HepG2 (cell line): ENCODE data around the gene OVOL2. TPM values are rescaled to one million over a fixed set of nuclear protein-coding genes. Genes with fewer than 3 reads are reported as not detected.

Experiments
- ARNT ChIP-seq: fragments of 450-650 bp; IDR thresholded peaks from 2 replicates; pipeline ENCODE4 v1.6.1; 2017
- HNRNPH1 ChIP-seq: fragments of 200-400 bp; formaldehyde crosslinking; optimal IDR thresholded peaks from 2 replicates; pipeline ENCODE3; 2017; ENCODE audit warnings: mild to moderate bottlenecking, low read depth, low read length
- IRF2 ChIP-seq: IDR thresholded peaks from 2 replicates; pipeline ENCODE4 v1.6.1; 2018; ENCODE audit warnings: missing genetic modification reagents, missing compliant biosample characterization
- MBD4 ChIP-seq: IDR thresholded peaks from 2 replicates; pipeline ENCODE4 v1.6.1; 2012; ENCODE audit warnings: low read length, inconsistent platforms, borderline replicate concordance
- REL ChIP-seq: sonication (generic); formaldehyde crosslinking; conservative IDR thresholded peaks from 2 replicates; pipeline ENCODE4 v1.8.0; 2022; ENCODE audit warnings: mild to moderate bottlenecking, missing genetic modification reagents, moderate library complexity
- TAF1 ChIP-seq: sonication (generic); formaldehyde crosslinking; IDR thresholded peaks from 2 replicates; pipeline ENCODE4 v1.4.0; 2020; ENCODE audit warnings: missing genetic modification reagents
- TARDBP ChIP-seq: sonication (generic); formaldehyde crosslinking; IDR thresholded peaks from 2 replicates; pipeline ENCODE4 v1.8.0; 2022; ENCODE audit warnings: mild to moderate bottlenecking, missing genetic modification reagents
- U2AF2 ChIP-seq: fragments of 200-400 bp; formaldehyde crosslinking; IDR thresholded peaks from 2 replicates; pipeline ENCODE4 v1.6.1; 2017; ENCODE audit warnings: low read depth, mild to moderate bottlenecking, low read length
- ZNF138 ChIP-seq: sonication (generic); formaldehyde crosslinking; IDR thresholded peaks from 2 replicates; pipeline ENCODE4 v1.5.0; 2020; ENCODE audit warnings: mild to moderate bottlenecking, low read depth, missing genetic modification reagents
- ZNF225 ChIP-seq: sonication (generic); formaldehyde crosslinking; IDR thresholded peaks from 2 replicates; pipeline ENCODE4 v1.4.0; 2020; ENCODE audit warnings: mild to moderate bottlenecking, missing genetic modification reagents
- ZNF292 ChIP-seq: sonication (generic); formaldehyde crosslinking; IDR thresholded peaks from 2 replicates; pipeline ENCODE4 v1.8.1; 2022; ENCODE audit warnings: mild to moderate bottlenecking, low read depth, missing genetic modification reagents, borderline replicate concordance
- ZNF451 ChIP-seq: sonication (generic); formaldehyde crosslinking; IDR thresholded peaks from 2 replicates; pipeline ENCODE4 v1.5.0; 2020; ENCODE audit warnings: mild to moderate bottlenecking, missing genetic modification reagents
- ZNF552 ChIP-seq: sonication (generic); formaldehyde crosslinking; IDR thresholded peaks from 2 replicates; pipeline ENCODE4 v1.9.0; 2022; ENCODE audit warnings: missing genetic modification reagents, mild to moderate bottlenecking, borderline replicate concordance
- ZNF883 ChIP-seq: sonication (generic); formaldehyde crosslinking; IDR thresholded peaks from 2 replicates; pipeline ENCODE4 v1.5.1; 2020; ENCODE audit warnings: mild to moderate bottlenecking, missing genetic modification reagents; ENCODE audit errors: not compliant biosample characterization
- polyA plus RNA-seq, 8 experiments: library from polyadenylated mRNA; depleted of rRNA in 3 of 8; stranded (reverse) in 7 of 8; unstranded in 1 of 8; fragments of >200 nt; fragmentation: Illumina TruSeq in 4 of 8; extraction: Trizol in 4 of 8; gene quantifications; 2 replicates each; pipeline versions ENCODE4 v1.2.1 to v1.2.3, GENCODE V29; 2011 to 2016; ENCODE audit warnings: low read depth in 4 of 8, missing spikeins in 1 of 8, mixed read lengths in 1 of 8; ENCODE audit not compliant: insufficient read depth in 1 of 8
- total RNA-seq, 5 experiments: library from RNA; depleted of rRNA; stranded (reverse); fragments of >200 nt; fragmentation: Illumina TruSeq; extraction: Trizol; gene quantifications; 2 replicates each; pipeline ENCODE4 v1.2.3, GENCODE V29; 2016; ENCODE audit warnings: low read depth in 1 of 5
- TF ChIP-seq, protein P1 (sequence below): sonication (generic); formaldehyde crosslinking; IDR thresholded peaks from 2 replicates; pipeline ENCODE4 v1.4.0; 2020; ENCODE audit warnings: missing genetic modification reagents
- TF ChIP-seq, protein P2 (sequence below): sonication (generic); formaldehyde crosslinking; IDR thresholded peaks from 2 replicates; pipeline ENCODE4 v1.5.0; 2020; ENCODE audit warnings: mild to moderate bottlenecking, missing genetic modification reagents

Gene OVOL2
- total and polyA plus RNA-seq, 2 of the 13 experiments (the other 11 are each of a cell fraction or from before 2014, with no cell fraction given): 0.20 to 0.31 TPM

DNA sequence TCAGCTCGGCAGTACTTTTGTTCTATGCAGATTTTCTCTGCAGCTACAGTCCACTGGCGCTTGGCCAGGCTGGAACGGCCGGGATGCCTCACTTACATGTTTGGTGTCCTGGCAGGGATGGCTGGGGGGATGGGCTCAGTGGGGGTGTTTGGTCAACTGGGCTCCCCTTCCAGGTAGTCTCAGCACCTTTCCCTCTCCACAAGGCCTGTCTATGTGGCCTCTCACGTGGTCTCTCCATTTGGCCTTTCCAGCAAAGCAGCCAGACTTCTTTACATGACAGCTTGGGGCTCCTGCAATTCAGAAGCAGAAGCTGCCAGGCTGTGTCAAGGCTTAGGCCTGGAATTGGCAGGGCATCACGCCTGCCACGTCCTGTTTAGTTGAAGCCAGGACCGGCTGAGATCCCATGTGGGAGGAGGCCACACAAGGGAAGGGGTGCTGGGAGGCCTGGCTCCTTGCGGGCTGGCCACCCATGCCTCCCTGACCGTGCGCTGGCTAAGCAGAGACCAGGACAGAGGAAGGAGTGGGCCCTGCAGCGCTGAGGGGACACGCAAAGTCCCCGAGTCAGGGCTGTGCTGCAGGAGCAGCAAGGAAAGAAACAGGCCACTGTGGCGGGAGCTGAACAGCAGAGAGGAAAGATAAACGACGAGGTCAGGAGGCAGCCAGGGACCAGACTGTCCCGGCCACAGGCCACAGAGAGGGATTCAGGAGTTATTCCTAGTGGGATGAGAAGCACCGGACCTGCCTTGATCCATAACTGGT, 50.0 kb downstream of the OVOL2 start (continued):
- TF ChIP-seq, protein P1, sequence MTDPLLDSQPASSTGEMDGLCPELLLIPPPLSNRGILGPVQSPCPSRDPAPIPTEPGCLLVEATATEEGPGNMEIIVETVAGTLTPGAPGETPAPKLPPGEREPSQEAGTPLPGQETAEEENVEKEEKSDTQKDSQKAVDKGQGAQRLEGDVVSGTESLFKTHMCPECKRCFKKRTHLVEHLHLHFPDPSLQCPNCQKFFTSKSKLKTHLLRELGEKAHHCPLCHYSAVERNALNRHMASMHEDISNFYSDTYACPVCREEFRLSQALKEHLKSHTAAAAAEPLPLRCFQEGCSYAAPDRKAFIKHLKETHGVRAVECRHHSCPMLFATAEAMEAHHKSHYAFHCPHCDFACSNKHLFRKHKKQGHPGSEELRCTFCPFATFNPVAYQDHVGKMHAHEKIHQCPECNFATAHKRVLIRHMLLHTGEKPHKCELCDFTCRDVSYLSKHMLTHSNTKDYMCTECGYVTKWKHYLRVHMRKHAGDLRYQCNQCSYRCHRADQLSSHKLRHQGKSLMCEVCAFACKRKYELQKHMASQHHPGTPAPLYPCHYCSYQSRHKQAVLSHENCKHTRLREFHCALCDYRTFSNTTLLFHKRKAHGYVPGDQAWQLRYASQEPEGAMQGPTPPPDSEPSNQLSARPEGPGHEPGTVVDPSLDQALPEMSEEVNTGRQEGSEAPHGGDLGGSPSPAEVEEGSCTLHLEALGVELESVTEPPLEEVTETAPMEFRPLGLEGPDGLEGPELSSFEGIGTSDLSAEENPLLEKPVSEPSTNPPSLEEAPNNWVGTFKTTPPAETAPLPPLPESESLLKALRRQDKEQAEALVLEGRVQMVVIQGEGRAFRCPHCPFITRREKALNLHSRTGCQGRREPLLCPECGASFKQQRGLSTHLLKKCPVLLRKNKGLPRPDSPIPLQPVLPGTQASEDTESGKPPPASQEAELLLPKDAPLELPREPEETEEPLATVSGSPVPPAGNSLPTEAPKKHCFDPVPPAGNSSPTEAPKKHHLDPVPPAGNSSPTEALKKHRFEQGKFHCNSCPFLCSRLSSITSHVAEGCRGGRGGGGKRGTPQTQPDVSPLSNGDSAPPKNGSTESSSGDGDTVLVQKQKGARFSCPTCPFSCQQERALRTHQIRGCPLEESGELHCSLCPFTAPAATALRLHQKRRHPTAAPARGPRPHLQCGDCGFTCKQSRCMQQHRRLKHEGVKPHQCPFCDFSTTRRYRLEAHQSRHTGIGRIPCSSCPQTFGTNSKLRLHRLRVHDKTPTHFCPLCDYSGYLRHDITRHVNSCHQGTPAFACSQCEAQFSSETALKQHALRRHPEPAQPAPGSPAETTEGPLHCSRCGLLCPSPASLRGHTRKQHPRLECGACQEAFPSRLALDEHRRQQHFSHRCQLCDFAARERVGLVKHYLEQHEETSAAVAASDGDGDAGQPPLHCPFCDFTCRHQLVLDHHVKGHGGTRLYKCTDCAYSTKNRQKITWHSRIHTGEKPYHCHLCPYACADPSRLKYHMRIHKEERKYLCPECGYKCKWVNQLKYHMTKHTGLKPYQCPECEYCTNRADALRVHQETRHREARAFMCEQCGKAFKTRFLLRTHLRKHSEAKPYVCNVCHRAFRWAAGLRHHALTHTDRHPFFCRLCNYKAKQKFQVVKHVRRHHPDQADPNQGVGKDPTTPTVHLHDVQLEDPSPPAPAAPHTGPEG (CRISPR knock-in tag): no peak
- TF ChIP-seq TARDBP (CRISPR knock-in tag) (peak; percentile 50; the same call in 1 of the 2 replicates), ZNF292 (CRISPR knock-in tag) (peak; percentile 54; the same call in 1 of the 2 replicates), ZNF451 (peak; percentile 44; the same call in 1 of the 2 replicates), ARNT (no peak), U2AF2 (no peak), TAF1 (0 out of 2 replicates have a peak, but pooled peaks have one; percentile 11), HNRNPH1 (peak; percentile 15), MBD4 (no peak), REL (CRISPR knock-in tag) (no peak), IRF2 (CRISPR knock-in tag) (no peak), ZNF225 (peak; percentile 53; the same call in 1 of the 2 replicates), ZNF883 (CRISPR knock-in tag) (peak; percentile 23), ZNF138 (CRISPR knock-in tag) (no peak), ZNF552 (CRISPR knock-in tag) (peak; percentile 39; the same call in 1 of the 2 replicates)
- TF ChIP-seq, protein P2, sequence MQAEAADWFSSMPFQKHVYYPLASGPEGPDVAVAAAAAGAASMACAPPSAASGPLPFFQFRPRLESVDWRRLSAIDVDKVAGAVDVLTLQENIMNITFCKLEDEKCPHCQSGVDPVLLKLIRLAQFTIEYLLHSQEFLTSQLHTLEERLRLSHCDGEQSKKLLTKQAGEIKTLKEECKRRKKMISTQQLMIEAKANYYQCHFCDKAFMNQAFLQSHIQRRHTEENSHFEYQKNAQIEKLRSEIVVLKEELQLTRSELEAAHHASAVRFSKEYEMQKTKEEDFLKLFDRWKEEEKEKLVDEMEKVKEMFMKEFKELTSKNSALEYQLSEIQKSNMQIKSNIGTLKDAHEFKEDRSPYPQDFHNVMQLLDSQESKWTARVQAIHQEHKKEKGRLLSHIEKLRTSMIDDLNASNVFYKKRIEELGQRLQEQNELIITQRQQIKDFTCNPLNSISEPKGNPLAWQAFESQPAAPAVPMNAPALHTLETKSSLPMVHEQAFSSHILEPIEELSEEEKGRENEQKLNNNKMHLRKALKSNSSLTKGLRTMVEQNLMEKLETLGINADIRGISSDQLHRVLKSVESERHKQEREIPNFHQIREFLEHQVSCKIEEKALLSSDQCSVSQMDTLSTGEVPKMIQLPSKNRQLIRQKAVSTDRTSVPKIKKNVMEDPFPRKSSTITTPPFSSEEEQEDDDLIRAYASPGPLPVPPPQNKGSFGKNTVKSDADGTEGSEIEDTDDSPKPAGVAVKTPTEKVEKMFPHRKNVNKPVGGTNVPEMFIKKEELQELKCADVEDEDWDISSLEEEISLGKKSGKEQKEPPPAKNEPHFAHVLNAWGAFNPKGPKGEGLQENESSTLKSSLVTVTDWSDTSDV (CRISPR knock-in tag): peak; percentile 60; the same call in 1 of the 2 replicates
- TF ChIP-seq, all 625 proteins: peak for 64
